NT2/D1 (cell line): ENCODE data around the gene PRKCQ.

Experiments used
- DNase-seq: peaks from one replicate; pipeline ENCODE4 v3.0.0-alpha.2; 2011; ENCODE audit warnings: low read depth, low spot score
- H3K27me3 ChIP-seq: 2 replicates; pipeline ENCODE4 v1.6.0; 2011; ENCODE audit warnings: mild to moderate bottlenecking; ENCODE audit not compliant: insufficient read length, insufficient read depth
- H3K36me3 ChIP-seq: 2 replicates; pipeline ENCODE4 v1.6.1; 2011; ENCODE audit warnings: mild to moderate bottlenecking, low read length, mixed read lengths; ENCODE audit not compliant: insufficient read depth, insufficient read length
- H3K4me1 ChIP-seq: 2 replicates; pipeline ENCODE4 v1.5.1; 2011; ENCODE audit not compliant: insufficient read depth, insufficient read length
- H3K4me3 ChIP-seq: 2 replicates; pipeline ENCODE4 v1.5.1; 2011; ENCODE audit warnings: low read depth; ENCODE audit not compliant: insufficient read length
- H3K9ac ChIP-seq: 2 replicates; pipeline ENCODE4 v1.6.0; 2011; ENCODE audit warnings: low read depth; ENCODE audit not compliant: insufficient read length
- H3K9me3 ChIP-seq: 2 replicates; pipeline ENCODE4 v1.5.1; 2011; ENCODE audit warnings: mild to moderate bottlenecking, low read length; ENCODE audit not compliant: insufficient read depth
- SUZ12 ChIP-seq: IDR thresholded peaks from 2 replicates; pipeline ENCODE4 v1.6.1; 2011; ENCODE audit not compliant: insufficient read length, insufficient read depth; ENCODE audit errors: extremely low read depth
- YY1 ChIP-seq: IDR thresholded peaks from 2 replicates; pipeline ENCODE4 v1.6.1; 2011; ENCODE audit not compliant: insufficient read length, insufficient read depth
- ZNF274 ChIP-seq: IDR thresholded peaks from 2 replicates; pipeline ENCODE4 v1.6.1; 2011; ENCODE audit warnings: mild to moderate bottlenecking, low read depth, low read length

Gene PRKCQ

DNA sequence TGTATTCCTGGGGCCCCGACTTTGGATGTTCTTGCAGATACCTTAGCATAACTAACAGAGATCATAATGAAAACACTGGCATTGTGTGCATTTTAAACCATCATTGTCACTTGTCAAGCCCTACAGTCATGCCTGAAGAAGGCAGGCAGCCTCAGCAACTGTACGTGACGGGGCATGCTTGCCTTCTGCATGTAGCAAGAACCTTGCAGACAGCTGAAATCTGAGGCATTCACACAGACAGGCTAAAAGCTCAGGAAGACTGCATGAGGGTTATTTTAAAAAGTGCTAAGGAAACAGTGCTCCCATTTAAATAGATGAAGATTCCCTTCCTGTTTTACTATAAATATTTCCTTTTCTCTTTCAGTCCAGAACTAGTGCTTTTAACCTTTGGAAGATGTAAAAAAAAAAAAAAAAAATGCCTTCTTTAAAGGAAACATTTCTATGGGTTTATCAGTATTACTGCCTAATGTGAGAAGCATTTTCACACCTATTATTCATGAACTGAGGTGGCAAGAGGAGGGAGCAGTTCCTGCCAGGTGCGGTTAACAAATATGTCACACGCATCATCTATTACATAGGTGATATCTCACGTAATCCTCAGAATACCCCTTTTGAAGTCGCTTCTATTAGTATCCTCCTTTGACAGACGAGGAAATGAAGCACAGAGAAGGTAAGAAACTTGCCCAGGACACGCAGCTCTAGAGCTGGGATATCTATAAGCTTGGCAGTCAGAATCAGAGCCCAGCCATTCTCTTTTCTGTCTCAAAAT lies 88.1 kb downstream of the PRKCQ start:
- no peak for DNase-seq
- H3K27me3 ChIP-seq, result no peaks in the 10 kb centered on the region
- no peak overlapping the region for H3K4me3 ChIP-seq
- H3K36me3 ChIP-seq, result peaks cover 17% of the 10 kb centered on the region
- H3K9ac ChIP-seq, result no peak overlapping the region
- no peaks in the 10 kb centered on the region for H3K9me3 ChIP-seq
- TF ChIP-seq ZNF274 (no peak), YY1 (no peak), SUZ12 (no peak)
- H3K4me1 ChIP-seq, result no peaks in the 10 kb centered on the region

- Histone ChIP-seq H3K4me3 (no peak overlapping the region), H3K9me3 (no peaks in the 10 kb centered on the region), H3K27me3 (no peaks in the 10 kb centered on the region), H3K4me1 (no peaks in the 10 kb centered on the region), H3K36me3 (peaks cover 14% of the 10 kb centered on the region), H3K9ac (no peak overlapping the region)
- TF ChIP-seq SUZ12 (no peak), YY1 (no peak), ZNF274 (no peak)
- DNase-seq, result no peak
Observed at GRCh38 chr10:6490614-6491013, 89.5 kb downstream of the PRKCQ start.

DNA sequence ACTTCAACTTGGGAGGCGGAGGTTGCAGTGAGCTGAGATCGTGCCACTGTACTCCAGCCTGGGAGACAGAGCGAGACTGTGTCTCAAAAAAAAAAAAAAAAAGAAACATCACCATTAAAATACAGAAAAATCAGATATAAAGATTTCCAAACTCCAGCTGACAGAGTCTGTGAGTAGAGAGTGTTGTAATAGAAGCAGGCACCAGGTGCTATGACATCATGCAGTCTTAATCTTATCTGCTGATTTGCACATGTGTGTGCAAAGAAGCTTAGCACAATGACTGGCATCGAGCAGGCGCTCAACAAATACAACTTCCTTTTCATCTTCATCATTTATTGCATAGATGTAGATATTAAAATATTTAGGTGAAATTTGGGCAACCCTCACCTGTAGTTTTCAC lies 92.2 kb downstream of the PRKCQ start:
- Histone ChIP-seq H3K4me1 (no peaks in the 10 kb centered on the region), H3K27me3 (no peaks in the 10 kb centered on the region), H3K36me3 (peaks cover 13% of the 10 kb centered on the region), H3K9me3 (no peaks in the 10 kb centered on the region), H3K9ac (no peak overlapping the region), H3K4me3 (no peak overlapping the region)
- no peak for DNase-seq
- TF ChIP-seq YY1, result no peak
- TF ChIP-seq ZNF274, result no peak
- no peak for TF ChIP-seq SUZ12

GRCh38 chr10:6486309-6486708 lies 93.8 kb downstream of the PRKCQ start:
- Histone ChIP-seq H3K27me3 (no peaks in the 10 kb centered on the region), H3K36me3 (peaks cover 16% of the 10 kb centered on the region), H3K4me3 (no peak overlapping the region), H3K4me1 (no peaks in the 10 kb centered on the region), H3K9me3 (no peaks in the 10 kb centered on the region), H3K9ac (no peak overlapping the region)
- no peak for TF ChIP-seq SUZ12
- TF ChIP-seq YY1, result no peak
- no peak for TF ChIP-seq ZNF274
- DNase-seq, result no peak

GRCh38 chr10:6482737-6483357 lies 97.2 kb downstream of the PRKCQ start:
- Histone ChIP-seq H3K36me3 (peaks cover 8% of the 10 kb centered on the region), H3K9ac (no peak overlapping the region), H3K9me3 (no peaks in the 10 kb centered on the region), H3K4me1 (no peaks in the 10 kb centered on the region), H3K27me3 (no peaks in the 10 kb centered on the region), H3K4me3 (no peak overlapping the region)
- DNase-seq, result no peak
- TF ChIP-seq ZNF274, result no peak
- no peak for TF ChIP-seq SUZ12
- no peak for TF ChIP-seq YY1

DNA sequence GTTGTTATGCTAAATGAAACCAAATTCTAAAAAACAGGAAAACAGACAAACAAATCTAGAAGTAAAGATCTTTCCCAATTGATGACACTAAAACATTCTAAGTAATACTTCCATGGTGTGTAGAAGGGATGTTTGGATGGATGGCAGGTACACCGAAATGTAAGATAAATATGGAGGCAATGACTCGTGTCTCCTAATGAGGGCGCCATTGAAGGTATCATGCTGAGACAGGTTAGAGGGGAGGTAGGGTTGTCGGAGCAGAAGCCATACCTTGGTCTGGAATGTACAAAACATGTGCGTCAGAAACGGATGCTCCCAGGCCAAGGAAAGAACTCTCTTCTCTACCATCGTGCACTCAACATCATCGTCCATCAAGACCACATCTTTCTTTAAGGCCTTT lies 101.4 kb downstream of the PRKCQ start:
- H3K9me3 ChIP-seq, result no peaks in the 10 kb centered on the region
- H3K9ac ChIP-seq, result no peak overlapping the region
- no peaks in the 10 kb centered on the region for H3K4me1 ChIP-seq
- no peak for DNase-seq
- H3K4me3 ChIP-seq, result no peak overlapping the region
- peaks cover 8% of the 10 kb centered on the region for H3K36me3 ChIP-seq
- TF ChIP-seq ZNF274 (no peak), YY1 (no peak), SUZ12 (no peak)
- no peaks in the 10 kb centered on the region for H3K27me3 ChIP-seq

DNA sequence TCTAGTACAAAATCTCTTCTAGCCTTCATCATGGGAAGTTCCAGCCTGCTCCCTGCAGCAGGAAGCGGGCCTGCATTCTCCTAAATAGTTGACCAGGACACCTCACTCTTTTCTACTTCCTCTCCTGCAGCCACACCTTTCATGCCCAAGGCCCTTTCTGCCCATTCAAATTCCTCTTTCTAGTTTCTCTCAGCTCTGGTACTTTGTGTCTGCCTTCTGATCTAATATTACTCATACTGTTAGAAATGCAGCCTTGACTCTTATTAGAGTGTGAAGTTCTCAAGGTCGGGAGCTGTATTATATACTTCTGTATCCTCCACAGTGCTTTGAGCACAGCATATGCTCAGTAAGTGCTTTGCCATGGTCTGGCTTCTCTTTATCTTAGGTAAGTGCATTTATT lies 103.1 kb downstream of the PRKCQ start:
- DNase-seq, result no peak
- TF ChIP-seq ZNF274 (no peak), SUZ12 (no peak), YY1 (no peak)
- H3K9ac ChIP-seq, result no peak overlapping the region
- H3K9me3 ChIP-seq, result no peaks in the 10 kb centered on the region
- no peaks in the 10 kb centered on the region for H3K27me3 ChIP-seq
- no peaks in the 10 kb centered on the region for H3K4me1 ChIP-seq
- no peak overlapping the region for H3K4me3 ChIP-seq
- H3K36me3 ChIP-seq, result no peaks in the 10 kb centered on the region
